Upper lobe of left lung (tissue), 6 donors: ENCODE results near the gene KMT5B. TPM values are rescaled to one million over a fixed set of nuclear protein-coding genes. Genes with fewer than 3 reads are reported as not detected.

Source experiments
- ATAC-seq, 2 donors: fragments of 200-7000 bp; cut with Tn5 transposase; one replicate each; pipeline ENCODE4 v1.9.1; 2022; ENCODE audit warnings: mild to moderate bottlenecking in 2 of 2, moderate library complexity in 2 of 2; ENCODE audit not compliant: low FRiP score in 2 of 2
- DNase-seq, 2 donors: peaks; one replicate each; pipeline ENCODE4 v3.0.0-alpha.2; 2019 to 2020
- H3K27ac ChIP-seq, 4 donors: fragments of 200-600 bp; sonication (generic); one replicate each; pipeline ENCODE4 v1.5.1; 2016 to 2019
- H3K27me3 ChIP-seq, 4 donors: fragments of 200-600 bp; sonication (generic); one replicate each; pipeline ENCODE4 v1.5.1; 2017 to 2019
- H3K36me3 ChIP-seq, 4 donors: fragments of 200-600 bp; sonication (generic); one replicate each; pipeline ENCODE4 v1.5.1; 2016 to 2019
- H3K4me1 ChIP-seq, 4 donors: fragments of 200-600 bp; sonication (generic); one replicate each; pipeline ENCODE4 v1.5.1; 2018 to 2019
- H3K4me3 ChIP-seq, 4 donors: fragments of 200-600 bp; sonication (generic); one replicate each; pipeline ENCODE4 v1.5.1; 2017 to 2019; ENCODE audit warnings: mild to moderate bottlenecking in 2 of 4, moderate library complexity in 1 of 4
- H3K9me3 ChIP-seq, 4 donors: fragments of 200-600 bp; sonication (generic); one replicate each; pipeline ENCODE4 v1.5.1; 2018 to 2019
- CTCF ChIP-seq, 6 experiments: fragments of 450-650 bp in 4 of 6; fragments of 200-600 bp in 2 of 6; sonication (generic) in 2 of 6; IDR thresholded peaks; one replicate each; pipeline ENCODE4 v1.5.1; 2016 to 2019; ENCODE audit warnings: antibody characterized with exemption in 6 of 6
- EP300 ChIP-seq, 4 donors: sonication (generic); formaldehyde crosslinking; IDR thresholded peaks; one replicate each; pipeline ENCODE4 v1.5.1; 2017; ENCODE audit warnings: antibody characterized with exemption in 4 of 4, control low read depth in 2 of 4
- POLR2A ChIP-seq, 4 donors: fragments of 450-650 bp; IDR thresholded peaks; one replicate each; pipeline ENCODE4 v1.5.1; 2016 to 2017; ENCODE audit warnings: antibody characterized with exemption in 4 of 4, mild to moderate bottlenecking in 2 of 4
- POLR2AphosphoS5 ChIP-seq, 2 donors: sonication (generic); formaldehyde crosslinking; IDR thresholded peaks; one replicate each; pipeline ENCODE4 v1.5.1; 2017; ENCODE audit warnings: antibody characterized with exemption in 2 of 2
- WGBS, 2 donors: methylation state at CpG; one replicate each; pipeline ENCODE4 v1.1.5; 2017 to 2018; 5-methylcytosine and 5-hydroxymethylcytosine counted together
- total RNA-seq, 6 donors: library from RNA; depleted of rRNA in 4 of 6; stranded (reverse); fragments of >200 nt in 4 of 6; gene quantifications; one replicate each; pipeline versions ENCODE4 v1.1.0 to v1.2.1, GENCODE V29; 2016 to 2021
- donor health status: DM: no; HTN: no; CAD: no; lungs with moderate emphysema.
- donor health status: DM: no; HTN: yes; CAD: no; lungs with severe emphysema.

The KMT5B gene
- total RNA-seq, 6 donors from 2014 or later = 19.3 to 61.2 (median 41.0) TPM

GRCh38 chr11:68231621-68232020 lies 18.5 kb upstream of the KMT5B start:
- H3K27ac ChIP-seq = no peak overlapping the region
- H3K4me3 ChIP-seq = no peak overlapping the region
- 91 to 96% methylated on average over 5 to 7 of the region's 7 CpGs for WGBS, 2 donors
- no peaks in the 10 kb centered on the region for H3K27me3 ChIP-seq
- peaks cover 0 to 9% (median 2%) of the 10 kb centered on the region in 4 donors for H3K9me3 ChIP-seq
- no peak for DNase-seq
- TF ChIP-seq POLR2AphosphoS5 (IDR thresholded peaks at IDR 0.05) (no peak), POLR2A (IDR thresholded peaks at IDR 0.05) (no peak), CTCF (IDR thresholded peaks at IDR 0.05) (no peak), EP300 (IDR thresholded peaks at IDR 0.05) (no peak)
- ATAC-seq = no peak
- no peaks in the 10 kb centered on the region for H3K36me3 ChIP-seq
- no peaks in the 10 kb centered on the region for H3K4me1 ChIP-seq

GRCh38 chr11:68229601-68230000 lies 16.5 kb upstream of the KMT5B start:
- DNase-seq (no peak), ATAC-seq (no peak)
- H3K27ac ChIP-seq = no peak overlapping the region
- H3K9me3 ChIP-seq = peaks cover 0 to 9% (median 2%) of the 10 kb centered on the region in 4 donors
- WGBS, 2 donors = 81 to 84% methylated on average over 1 of the region's 1 CpG
- no peaks in the 10 kb centered on the region for H3K27me3 ChIP-seq
- no peaks in the 10 kb centered on the region for H3K4me1 ChIP-seq
- no peak for TF ChIP-seq POLR2A (IDR thresholded peaks at IDR 0.05)
- TF ChIP-seq EP300 (IDR thresholded peaks at IDR 0.05) = no peak
- no peak for TF ChIP-seq CTCF (IDR thresholded peaks at IDR 0.05)
- TF ChIP-seq POLR2AphosphoS5 (IDR thresholded peaks at IDR 0.05) = no peak
- H3K36me3 ChIP-seq = no peaks in the 10 kb centered on the region
- H3K4me3 ChIP-seq = no peak overlapping the region

GRCh38 chr11:68226421-68226820 lies 13.3 kb upstream of the KMT5B start:
- DNase-seq = no peak

GRCh38 chr11:68224606-68225005 lies 11.5 kb upstream of the KMT5B start:
- Histone ChIP-seq H3K4me1 (no peaks in the 10 kb centered on the region), H3K27me3 (no peaks in the 10 kb centered on the region), H3K36me3 (no peaks in the 10 kb centered on the region), H3K27ac (no peak overlapping the region), H3K4me3 (no peak overlapping the region), H3K9me3 (peaks cover 0 to 7% (median 2%) of the 10 kb centered on the region in 4 donors)
- TF ChIP-seq POLR2AphosphoS5 (IDR thresholded peaks at IDR 0.05) = no peak
- no peak for TF ChIP-seq CTCF (IDR thresholded peaks at IDR 0.05)
- DNase-seq = no peak
- WGBS, 2 donors = 90 to 93% methylated on average over 11 of the region's 11 CpGs
- ATAC-seq = no peak

More at GRCh38 chr11:68226421-68226820, 13.3 kb upstream of the KMT5B start:
- Histone ChIP-seq H3K27me3 (no peaks in the 10 kb centered on the region), H3K4me3 (no peak overlapping the region), H3K36me3 (no peaks in the 10 kb centered on the region), H3K9me3 (peaks cover 0 to 9% (median 2%) of the 10 kb centered on the region in 4 donors), H3K4me1 (no peaks in the 10 kb centered on the region), H3K27ac (no peak overlapping the region)
- no peak for ATAC-seq
- 83 to 94% methylated on average over 9 of the region's 9 CpGs for WGBS, 2 donors
- no peak for TF ChIP-seq POLR2AphosphoS5 (IDR thresholded peaks at IDR 0.05)
- TF ChIP-seq EP300 (IDR thresholded peaks at IDR 0.05) = no peak
- no peak for TF ChIP-seq POLR2A (IDR thresholded peaks at IDR 0.05)
- no peak for TF ChIP-seq CTCF (IDR thresholded peaks at IDR 0.05)

GRCh38 chr11:68223275-68223674 lies 10.2 kb upstream of the KMT5B start:
- Histone ChIP-seq H3K27me3 (no peaks in the 10 kb centered on the region), H3K9me3 (no peaks in the 10 kb centered on the region), H3K4me3 (no peak overlapping the region), H3K36me3 (no peaks in the 10 kb centered on the region), H3K4me1 (no peaks in the 10 kb centered on the region), H3K27ac (no peak overlapping the region)
- ATAC-seq (no peak), DNase-seq (no peak)
- 76 to 78% methylated on average over 6 of the region's 6 CpGs for WGBS, 2 donors
- TF ChIP-seq POLR2A (IDR thresholded peaks at IDR 0.05) (no peak), POLR2AphosphoS5 (IDR thresholded peaks at IDR 0.05) (no peak), CTCF (IDR thresholded peaks at IDR 0.05) (no peak), EP300 (IDR thresholded peaks at IDR 0.05) (no peak)
